Smooth muscle cell (in vitro differentiated cells): ENCODE results near the gene ARHGEF17. TPM values are rescaled to one million over a fixed set of nuclear protein-coding genes. Genes with fewer than 3 reads are reported as not detected.

Experiments
- DNase-seq: peaks from one replicate; lab custom pipeline; 2025; ENCODE audit not compliant: unreplicated experiment; lab: John Stamatoyannopoulos, UW
- H2AFZ ChIP-seq: fragments of 200-600 bp; sonication (generic); 2 replicates; pipeline ENCODE4 v1.6.0; 2016; ENCODE audit warnings: antibody characterized with exemption, low read depth, mild to moderate bottlenecking
- H3F3A ChIP-seq: fragments of 200-600 bp; sonication (generic); 2 replicates; pipeline ENCODE4 v1.6.0; 2017; ENCODE audit warnings: antibody characterized with exemption, low read depth
- H3K27ac ChIP-seq: fragments of 200-600 bp; sonication (generic); 2 replicates; pipeline ENCODE4 v1.5.1; 2016; ENCODE audit warnings: low read depth, mild to moderate bottlenecking
- H3K27me3 ChIP-seq: fragments of 200-600 bp; sonication (generic); 2 replicates; pipeline ENCODE4 v1.6.1; 2016; ENCODE audit warnings: low read depth, mild to moderate bottlenecking
- H3K36me3 ChIP-seq: fragments of 200-600 bp; sonication (generic); 2 replicates; pipeline ENCODE4 v1.5.1; 2016; ENCODE audit warnings: low read depth
- H3K4me1 ChIP-seq: fragments of 200-600 bp; sonication (generic); 2 replicates; pipeline ENCODE4 v1.5.1; 2016; ENCODE audit warnings: low read depth
- H3K4me2 ChIP-seq: fragments of 200-600 bp; sonication (generic); 2 replicates; pipeline ENCODE4 v1.6.0; 2016; ENCODE audit warnings: mild to moderate bottlenecking
- H3K4me3 ChIP-seq: fragments of 200-600 bp; sonication (generic); 2 replicates; pipeline ENCODE4 v1.5.1; 2016; ENCODE audit warnings: mild to moderate bottlenecking
- H3K79me2 ChIP-seq: fragments of 200-600 bp; sonication (generic); 2 replicates; pipeline ENCODE4 v1.6.0; 2016; ENCODE audit warnings: low read depth, mild to moderate bottlenecking
- H3K9ac ChIP-seq: fragments of 200-600 bp; sonication (generic); 2 replicates; pipeline ENCODE4 v1.6.0; 2016; ENCODE audit warnings: low read depth
- H3K9me3 ChIP-seq: fragments of 200-600 bp; sonication (generic); replicated peaks from 2 replicates; pipeline ENCODE4 v1.5.1; 2016; ENCODE audit warnings: low read depth
- H4K20me1 ChIP-seq: fragments of 200-600 bp; sonication (generic); 2 replicates; pipeline ENCODE4 v1.6.0; 2016; ENCODE audit warnings: low read depth
- WGBS: methylation state at CpG from one replicate; pipeline ENCODE4 v1.1.7; 2016; ENCODE audit warnings: low lambda C conversion rate; 5-methylcytosine and 5-hydroxymethylcytosine counted together
- polyA plus RNA-seq: library from polyadenylated mRNA; unstranded; fragments of >200 nt; fragmentation: Nextera tagmentation; extraction: Ambion mirVana; gene quantifications from 2 replicates; pipeline ENCODE4 v1.2.1, GENCODE V29; 2016
- total RNA-seq: library from RNA; depleted of rRNA; stranded (reverse); fragments of >200 nt; gene quantifications from 2 replicates; pipeline ENCODE4 v1.2.3, GENCODE V29; 2014
- TF ChIP-seq, protein P1 (sequence below): fragments of 200-600 bp; sonication (generic); IDR thresholded peaks from 2 replicates; pipeline ENCODE4 v1.5.1; 2017; ENCODE audit warnings: borderline replicate concordance, mild to moderate bottlenecking, antibody characterized with exemption; ENCODE audit not compliant: insufficient read depth, poor library complexity, severe bottlenecking

The ARHGEF17 gene
- total and polyA plus RNA-seq, 2 experiments from 2014 or later, result 18.0 to 27.8 TPM

DNA sequence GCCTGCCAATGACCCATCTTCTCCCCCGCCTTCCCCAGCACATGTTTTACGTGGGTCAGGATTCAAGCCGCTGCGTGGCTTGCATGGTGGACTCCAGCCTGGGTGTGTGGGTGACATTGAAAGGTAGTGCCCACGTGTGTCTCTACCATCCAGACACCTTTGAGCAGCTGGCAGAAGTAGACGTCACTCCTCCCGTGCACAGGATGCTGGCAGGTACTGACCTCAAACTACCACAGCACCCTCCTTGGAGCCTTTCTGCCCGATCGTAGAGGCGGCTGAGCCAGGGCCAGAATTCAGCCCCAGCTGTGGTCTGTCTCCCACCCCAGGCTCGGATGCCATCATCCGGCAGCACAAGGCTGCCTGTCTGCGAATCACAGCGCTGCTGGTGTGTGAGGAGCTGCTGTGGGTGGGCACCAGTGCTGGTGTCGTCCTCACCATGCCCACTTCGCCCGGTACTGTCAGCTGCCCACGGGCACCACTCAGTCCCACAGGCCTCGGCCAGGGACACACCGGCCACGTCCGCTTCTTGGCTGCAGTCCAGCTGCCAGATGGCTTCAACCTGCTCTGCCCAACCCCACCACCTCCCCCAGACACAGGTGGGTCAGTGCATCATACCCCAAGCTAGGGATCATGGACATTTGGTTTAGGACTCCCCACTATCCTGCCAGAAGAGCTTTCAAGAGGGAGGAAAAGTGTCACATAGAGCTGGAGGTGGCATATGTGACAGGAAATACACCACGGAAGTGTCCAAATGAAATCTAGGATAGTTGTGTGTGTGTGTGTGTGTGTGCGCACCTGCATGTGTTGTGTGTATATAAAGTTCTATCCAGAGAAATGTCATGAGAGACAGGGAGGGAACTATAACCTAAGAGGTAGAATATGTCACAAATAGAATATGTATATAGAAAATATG is 57.5 kb downstream of the ARHGEF17 start:
- Histone ChIP-seq H4K20me1 (no peaks in the 10 kb centered on the region), H3K9ac (no peak overlapping the region), H3K27ac (no peak overlapping the region), H3K27me3 (no peaks in the 10 kb centered on the region), H3K4me1 (no peaks in the 10 kb centered on the region), H3K4me2 (no peak overlapping the region), H3K79me2 (no peaks in the 10 kb centered on the region), H3K36me3 (no peaks in the 10 kb centered on the region), H2AFZ (no peak overlapping the region), H3F3A (no peaks in the 10 kb centered on the region), H3K9me3 (no peaks in the 10 kb centered on the region), H3K4me3 (no peak overlapping the region)
- WGBS, result 97% methylated on average over 24 of the region's 24 CpGs
- TF ChIP-seq, protein P1, sequence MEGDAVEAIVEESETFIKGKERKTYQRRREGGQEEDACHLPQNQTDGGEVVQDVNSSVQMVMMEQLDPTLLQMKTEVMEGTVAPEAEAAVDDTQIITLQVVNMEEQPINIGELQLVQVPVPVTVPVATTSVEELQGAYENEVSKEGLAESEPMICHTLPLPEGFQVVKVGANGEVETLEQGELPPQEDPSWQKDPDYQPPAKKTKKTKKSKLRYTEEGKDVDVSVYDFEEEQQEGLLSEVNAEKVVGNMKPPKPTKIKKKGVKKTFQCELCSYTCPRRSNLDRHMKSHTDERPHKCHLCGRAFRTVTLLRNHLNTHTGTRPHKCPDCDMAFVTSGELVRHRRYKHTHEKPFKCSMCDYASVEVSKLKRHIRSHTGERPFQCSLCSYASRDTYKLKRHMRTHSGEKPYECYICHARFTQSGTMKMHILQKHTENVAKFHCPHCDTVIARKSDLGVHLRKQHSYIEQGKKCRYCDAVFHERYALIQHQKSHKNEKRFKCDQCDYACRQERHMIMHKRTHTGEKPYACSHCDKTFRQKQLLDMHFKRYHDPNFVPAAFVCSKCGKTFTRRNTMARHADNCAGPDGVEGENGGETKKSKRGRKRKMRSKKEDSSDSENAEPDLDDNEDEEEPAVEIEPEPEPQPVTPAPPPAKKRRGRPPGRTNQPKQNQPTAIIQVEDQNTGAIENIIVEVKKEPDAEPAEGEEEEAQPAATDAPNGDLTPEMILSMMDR, result no peak
- no peak for DNase-seq

DNA sequence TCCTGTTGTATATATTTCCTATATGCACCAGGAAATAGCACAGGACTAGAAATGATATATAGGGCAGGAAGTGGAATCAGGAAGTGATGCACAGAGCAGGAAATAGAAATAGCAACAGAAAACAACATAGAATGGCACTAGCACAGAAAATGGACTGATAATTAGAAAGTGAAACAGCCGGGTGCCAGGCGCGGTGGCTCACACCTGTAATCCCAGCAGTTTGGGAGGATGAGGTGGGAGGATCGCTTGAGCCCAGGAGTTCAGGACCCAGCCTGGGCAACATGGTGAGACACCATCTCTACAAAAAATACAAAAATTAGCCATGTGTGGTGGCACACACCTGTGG is 58.2 kb downstream of the ARHGEF17 start:
- no peaks in the 10 kb centered on the region for H3F3A ChIP-seq
- H3K79me2 ChIP-seq, result no peaks in the 10 kb centered on the region
- H3K9ac ChIP-seq, result no peak overlapping the region
- no peak for DNase-seq
- no peaks in the 10 kb centered on the region for H4K20me1 ChIP-seq
- H2AFZ ChIP-seq, result no peak overlapping the region
- H3K4me2 ChIP-seq, result no peak overlapping the region
- H3K4me3 ChIP-seq, result no peak overlapping the region
- TF ChIP-seq, protein P1, result no peak
- no peaks in the 10 kb centered on the region for H3K9me3 ChIP-seq
- no peaks in the 10 kb centered on the region for H3K36me3 ChIP-seq
- WGBS, result 100% methylated on average over 4 of the region's 4 CpGs
- H3K27ac ChIP-seq, result no peak overlapping the region
- no peaks in the 10 kb centered on the region for H3K4me1 ChIP-seq
- no peaks in the 10 kb centered on the region for H3K27me3 ChIP-seq

DNA sequence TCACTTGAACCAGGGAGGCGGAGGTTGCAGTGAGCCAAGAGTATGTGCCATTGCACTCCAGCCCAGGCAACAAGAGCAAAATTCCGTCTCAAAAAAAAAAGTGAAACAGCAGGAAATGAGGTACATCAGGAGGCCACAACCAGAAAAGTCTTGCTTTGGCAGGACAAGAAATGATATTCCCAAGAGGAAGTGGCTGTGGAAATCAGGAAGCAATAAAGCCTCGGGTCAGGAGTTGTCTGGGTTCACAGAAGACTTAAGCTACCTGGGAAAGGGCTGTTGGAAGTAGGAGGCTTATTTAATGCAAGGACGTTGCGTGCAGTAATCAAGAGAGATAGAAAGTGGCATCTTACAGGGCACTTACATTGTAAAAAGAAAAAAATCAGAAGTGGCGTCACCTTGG is 58.9 kb downstream of the ARHGEF17 start:
- Histone ChIP-seq H3K79me2 (no peaks in the 10 kb centered on the region), H3K27ac (no peak overlapping the region), H3K4me2 (no peak overlapping the region), H3K9ac (no peak overlapping the region), H3K9me3 (no peaks in the 10 kb centered on the region), H3K36me3 (no peaks in the 10 kb centered on the region), H3K27me3 (no peaks in the 10 kb centered on the region), H4K20me1 (no peaks in the 10 kb centered on the region), H3K4me3 (no peak overlapping the region), H3K4me1 (no peaks in the 10 kb centered on the region), H3F3A (no peaks in the 10 kb centered on the region), H2AFZ (no peak overlapping the region)
- TF ChIP-seq, protein P1, result no peak
- no peak for DNase-seq
- WGBS, result 96% methylated on average over 6 of the region's 6 CpGs

DNA sequence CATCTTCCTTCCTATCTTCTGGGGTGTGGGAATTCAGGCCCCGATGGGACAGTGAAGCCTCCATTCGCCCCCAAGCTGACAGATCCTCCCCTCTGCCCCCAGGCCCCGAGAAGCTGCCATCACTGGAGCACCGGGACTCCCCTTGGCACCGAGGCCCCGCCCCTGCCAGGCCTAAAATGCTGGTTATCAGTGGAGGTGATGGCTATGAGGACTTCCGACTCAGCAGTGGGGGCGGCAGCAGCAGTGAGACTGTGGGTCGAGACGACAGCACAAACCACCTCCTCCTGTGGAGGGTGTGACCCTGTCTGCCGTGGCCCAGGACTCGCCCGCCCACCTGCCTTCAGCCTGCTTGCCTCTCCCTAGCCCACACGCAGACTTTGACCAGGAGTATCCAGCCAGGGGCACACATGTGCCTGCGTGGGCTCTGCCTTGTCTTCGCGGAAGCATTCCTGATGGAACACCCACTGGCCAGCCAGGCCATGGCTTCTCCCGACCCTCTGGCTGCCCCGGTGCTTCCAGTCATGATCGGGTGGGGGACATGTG is 59.5 kb downstream of the ARHGEF17 start:
- no peaks in the 10 kb centered on the region for H3K36me3 ChIP-seq
- DNase-seq, result no peak

More for the DNA sequence above, 59.5 kb downstream of the ARHGEF17 start:
- no peak overlapping the region for H3K4me3 ChIP-seq
- no peaks in the 10 kb centered on the region for H3K4me1 ChIP-seq
- WGBS, result 86% methylated on average over 18 of the region's 20 CpGs
- H3K79me2 ChIP-seq, result no peaks in the 10 kb centered on the region
- H3K27me3 ChIP-seq, result no peaks in the 10 kb centered on the region
- H3K9me3 ChIP-seq, result no peaks in the 10 kb centered on the region
- TF ChIP-seq, protein P1, result no peak
- H4K20me1 ChIP-seq, result no peaks in the 10 kb centered on the region
- no peak overlapping the region for H3K27ac ChIP-seq
- H2AFZ ChIP-seq, result no peak overlapping the region
- no peak overlapping the region for H3K4me2 ChIP-seq
- no peak overlapping the region for H3K9ac ChIP-seq
- H3F3A ChIP-seq, result no peaks in the 10 kb centered on the region
